KOPT-K1 (cell line): ENCODE measurements around the gene CTDNEP1.
"Not testable (repeated sequence)": the region's sequence is repeated elsewhere in the genome, so short reads cannot be mapped to it uniquely, and the experiment has no call there.

ENCODE experiments used
- H3K27ac ChIP-seq: fragments of 200-600 bp; sonication (generic); 2 replicates; pipeline ENCODE4 v1.5.1; 2016; ENCODE audit warnings: antibody characterized with exemption, mild to moderate bottlenecking, low read depth, low read length; ENCODE audit not compliant: poor library complexity, severe bottlenecking
- H3K36me3 ChIP-seq: fragments of 200-600 bp; sonication (generic); 2 replicates; pipeline ENCODE4 v1.5.1; 2017; ENCODE audit warnings: antibody characterized with exemption, mild to moderate bottlenecking, low read length, moderate library complexity; ENCODE audit not compliant: insufficient read depth
- H3K9me3 ChIP-seq: fragments of 200-600 bp; sonication (generic); 2 replicates; pipeline ENCODE4 v1.5.1; 2017; ENCODE audit warnings: antibody characterized with exemption, low read length, mild to moderate bottlenecking; ENCODE audit not compliant: insufficient read depth, poor library complexity, severe bottlenecking

CTDNEP1 gene

DNA sequence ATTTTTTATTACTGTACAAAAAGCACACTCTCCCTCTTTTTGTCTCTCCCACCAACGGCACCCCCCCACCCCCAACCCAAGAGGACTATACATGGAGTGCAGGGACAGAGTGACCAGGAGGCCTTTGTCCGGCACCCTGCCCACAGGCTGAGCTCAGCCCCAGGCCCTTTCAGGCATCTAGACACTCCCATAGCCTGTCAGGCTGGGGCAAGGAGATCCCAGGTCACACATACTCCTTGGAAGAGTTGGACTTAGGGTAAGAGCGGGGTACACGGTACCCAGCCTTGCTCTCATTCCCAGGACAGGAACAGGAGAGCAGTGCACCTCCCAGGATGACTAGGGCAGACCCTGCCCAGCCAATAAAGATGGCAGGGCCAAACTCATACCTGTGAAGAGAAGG lies 8.6 kb upstream of the CTDNEP1 start:
- peaks cover 56% of the 10 kb centered on the region for H3K36me3 ChIP-seq
- H3K9me3 ChIP-seq, result no peaks in the 10 kb centered on the region
- H3K27ac ChIP-seq, result no peak overlapping the region

- no peaks in the 10 kb centered on the region for H3K9me3 ChIP-seq
- no peak overlapping the region for H3K27ac ChIP-seq
- H3K36me3 ChIP-seq, result peaks cover 62% of the 10 kb centered on the region
Measured at GRCh38 chr17:7259555-7259889, 8.0 kb upstream of the CTDNEP1 start.

- Histone ChIP-seq H3K36me3 (peaks cover 68% of the 10 kb centered on the region), H3K27ac (no peak overlapping the region), H3K9me3 (no peaks in the 10 kb centered on the region)
Measured at GRCh38 chr17:7258731-7259554, 7.4 kb upstream of the CTDNEP1 start.

GRCh38 chr17:7256766-7257456 lies 5.4 kb upstream of the CTDNEP1 start:
- H3K27ac ChIP-seq, result no peak overlapping the region
- H3K36me3 ChIP-seq, result peaks cover 69% of the 10 kb centered on the region
- no peaks in the 10 kb centered on the region for H3K9me3 ChIP-seq

- Histone ChIP-seq H3K27ac (no peak overlapping the region), H3K9me3 (no peaks in the 10 kb centered on the region), H3K36me3 (peaks cover 57% of the 10 kb centered on the region)
Measured at GRCh38 chr17:7254511-7254910, 3.0 kb upstream of the CTDNEP1 start.

DNA sequence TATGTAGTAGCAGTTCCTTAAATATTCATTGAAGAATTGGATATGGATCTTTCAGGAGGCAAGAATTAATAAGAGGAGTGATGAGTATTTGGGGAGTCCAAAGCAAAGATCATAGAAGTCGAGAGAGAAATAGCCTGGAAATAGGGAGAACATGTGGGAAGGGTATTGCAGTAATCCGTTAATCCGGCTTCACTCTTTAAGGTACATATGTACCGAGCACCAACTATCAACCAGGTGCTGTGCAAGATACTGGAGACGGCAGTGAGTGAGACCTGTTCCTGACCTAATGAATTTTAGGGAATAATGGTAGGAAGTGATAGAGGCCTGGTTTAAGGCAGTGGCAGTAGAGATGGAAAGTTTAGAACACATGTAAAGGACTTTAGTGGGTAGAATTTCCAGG lies 1.5 kb upstream of the CTDNEP1 start:
- peak overlapping the region; percentile 98 for H3K27ac ChIP-seq
- no peaks in the 10 kb centered on the region for H3K9me3 ChIP-seq
- H3K36me3 ChIP-seq, result peaks cover 49% of the 10 kb centered on the region

- H3K9me3 ChIP-seq, result no peaks in the 10 kb centered on the region
- peak within 1 kb of the TSS; percentile 98 for H3K27ac ChIP-seq
- H3K36me3 ChIP-seq, result peaks cover 43% of the 10 kb centered on the region
Measured at GRCh38 chr17:7252176-7253043, 876 bp upstream of the CTDNEP1 start, which contains the start of gene ELP5. ELP5 (plus strand) TSS chr17:7252215; CDS start chr17:7252551, 336 bp downstream.

DNA sequence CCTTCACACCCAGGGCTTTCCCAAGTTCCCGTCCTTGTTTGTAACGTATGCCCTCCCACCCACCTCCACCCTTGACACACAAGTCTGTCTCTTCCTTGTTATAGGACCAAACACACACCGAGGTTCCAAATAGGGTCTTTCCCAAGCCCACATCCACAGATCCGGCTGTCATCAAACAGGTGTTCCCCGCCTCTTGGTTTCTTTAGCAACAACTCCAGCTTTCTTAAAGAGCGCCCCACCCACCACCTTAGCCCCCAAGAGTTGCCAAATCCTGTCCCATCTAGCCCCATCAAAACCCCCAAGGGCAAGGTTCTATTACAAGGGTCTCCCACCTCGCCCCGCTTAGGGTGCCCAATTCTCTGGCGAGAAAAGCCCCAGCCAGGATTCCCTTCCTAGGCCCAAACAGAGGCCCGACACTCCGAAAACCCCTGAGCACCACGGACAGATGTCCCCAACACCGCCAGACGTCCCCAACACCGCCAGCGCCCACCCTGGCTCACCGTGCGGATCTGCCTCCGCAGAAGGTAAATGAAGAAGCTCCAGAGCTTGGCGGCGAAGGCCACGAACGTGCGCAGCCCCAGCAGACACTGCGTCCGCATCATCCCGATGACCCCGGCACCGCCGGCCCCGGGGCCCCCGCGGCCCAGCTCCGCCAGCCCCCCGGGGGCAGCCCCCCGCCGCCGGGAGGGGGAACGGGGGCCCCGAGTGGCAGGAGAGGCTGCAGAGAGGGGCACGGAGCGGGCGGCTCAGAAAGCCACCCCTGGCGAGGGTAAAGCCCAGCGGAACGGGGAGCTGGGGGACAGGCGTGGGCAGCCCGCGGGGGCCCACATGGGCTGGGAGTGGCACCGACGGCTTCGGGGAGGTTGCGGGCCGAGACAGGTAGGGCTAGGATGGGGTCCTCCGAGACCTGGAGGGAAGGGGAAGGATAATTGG lies 573 bp downstream of the CTDNEP1 start:
- no peaks in the 10 kb centered on the region for H3K9me3 ChIP-seq
- peaks cover 43% of the 10 kb centered on the region for H3K36me3 ChIP-seq
- H3K27ac ChIP-seq, result peak overlapping the region; percentile 98

DNA sequence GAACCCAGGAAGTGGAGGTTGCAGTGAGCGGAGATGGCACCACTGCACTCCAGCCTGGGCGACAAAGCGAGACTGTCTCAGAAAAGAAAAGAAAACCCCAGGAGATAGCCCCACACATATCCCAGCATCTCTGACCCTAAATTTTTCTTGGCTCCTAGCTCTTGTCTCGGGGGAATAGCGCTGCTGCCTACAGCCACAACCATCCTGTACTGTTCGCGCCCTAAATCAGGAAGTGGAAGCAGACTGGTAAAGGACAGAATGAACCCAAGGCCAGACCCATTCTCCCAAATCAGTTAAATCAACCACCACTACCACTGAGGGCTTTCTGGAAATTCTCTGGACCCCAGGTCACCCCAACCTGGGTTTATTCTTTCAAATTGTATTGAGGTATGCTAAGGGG lies 1.7 kb downstream of the CTDNEP1 start:
- Histone ChIP-seq H3K9me3 (no peaks in the 10 kb centered on the region), H3K36me3 (peaks cover 43% of the 10 kb centered on the region), H3K27ac (peak overlapping the region; percentile 98)

DNA sequence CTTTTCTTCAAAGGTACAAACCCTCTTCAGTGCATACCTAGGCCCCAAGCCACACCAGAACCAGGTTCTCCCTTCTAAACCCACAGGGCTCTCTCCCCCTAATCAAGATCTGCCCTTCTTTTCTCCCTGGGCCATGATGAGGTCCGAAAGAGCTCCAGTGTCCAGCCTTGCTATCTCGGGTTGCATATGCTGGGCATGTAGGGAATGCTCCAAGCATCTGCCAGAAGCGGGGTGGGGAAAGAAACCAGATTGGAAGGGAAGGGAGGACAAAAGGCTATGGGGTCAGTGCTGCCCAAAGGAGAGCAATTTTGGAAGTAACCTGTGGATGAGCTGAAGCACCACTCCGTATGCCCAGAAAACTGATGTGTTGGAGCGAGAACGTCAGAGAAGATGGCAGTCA lies 2.3 kb downstream of the CTDNEP1 start:
- H3K27ac ChIP-seq, result no peak overlapping the region

DNA sequence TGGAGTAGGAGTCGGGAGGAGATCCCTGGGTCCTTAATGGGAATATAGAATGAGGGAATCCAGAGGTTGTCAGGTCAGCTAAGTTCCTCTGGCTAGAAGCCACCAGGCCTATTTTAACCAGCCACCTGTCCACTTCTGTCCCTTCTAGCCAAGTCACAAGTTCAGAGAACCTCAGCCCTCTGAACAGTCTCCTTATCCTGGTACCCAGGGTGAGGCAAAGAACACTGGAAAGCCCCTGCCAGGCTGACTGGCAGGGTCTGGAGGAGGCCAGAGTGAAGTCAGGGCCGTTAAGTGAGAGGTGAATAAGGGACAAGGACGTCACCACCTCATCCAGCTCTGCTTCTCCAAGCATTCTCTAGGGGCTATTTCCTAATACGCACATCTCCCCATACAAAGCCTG lies 2.7 kb downstream of the CTDNEP1 start:
- Histone ChIP-seq H3K36me3 (peaks cover 43% of the 10 kb centered on the region), H3K9me3 (no peaks in the 10 kb centered on the region), H3K27ac (no peak overlapping the region)

More for the DNA sequence above, 2.3 kb downstream of the CTDNEP1 start:
- Histone ChIP-seq H3K9me3 (no peaks in the 10 kb centered on the region), H3K36me3 (peaks cover 43% of the 10 kb centered on the region)

DNA sequence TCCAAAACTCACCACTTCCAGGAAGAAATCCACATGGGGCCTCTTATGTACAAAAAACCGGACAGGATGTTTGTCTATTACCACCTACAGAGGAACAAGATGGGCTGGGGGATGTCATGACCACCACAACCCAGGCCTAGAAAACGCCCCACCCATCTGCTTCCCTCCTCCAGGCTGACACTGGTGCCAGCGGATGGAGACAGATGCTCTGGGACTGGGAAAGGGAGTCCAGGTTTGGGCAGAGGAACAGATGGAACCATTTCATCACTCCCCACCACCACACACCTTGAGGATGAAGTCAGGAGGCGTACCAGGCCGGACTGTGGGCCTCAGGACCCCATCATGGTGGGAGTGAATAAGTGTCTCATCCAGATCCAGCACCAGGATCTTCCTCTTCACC lies 4.8 kb downstream of the CTDNEP1 start:
- H3K27ac ChIP-seq, result no peak overlapping the region

DNA sequence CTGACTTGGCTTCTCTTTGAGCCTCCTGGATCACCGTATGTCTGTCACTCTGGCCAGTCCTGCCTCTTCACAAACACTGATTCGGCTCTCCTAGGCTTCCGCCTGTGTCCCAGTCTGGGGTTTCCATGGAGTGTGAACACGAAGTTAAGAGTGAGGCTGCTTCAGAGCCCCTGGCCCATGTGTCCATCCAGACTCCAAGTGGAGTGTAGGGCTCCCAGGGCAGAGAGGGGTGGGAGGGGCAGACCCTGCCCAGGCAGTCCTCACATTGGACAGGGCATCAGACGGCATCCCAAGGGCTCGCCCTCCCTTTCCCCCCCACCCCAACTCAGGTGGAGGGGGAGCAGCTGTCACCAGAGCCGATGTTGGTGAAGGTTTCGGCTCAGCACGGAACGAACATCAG lies 7.7 kb downstream of the CTDNEP1 start:
- not testable (repeated sequence) for H3K27ac ChIP-seq, H3K9me3 ChIP-seq
- peaks cover 57% of the 10 kb centered on the region for H3K36me3 ChIP-seq

More for the DNA sequence above, 4.8 kb downstream of the CTDNEP1 start:
- H3K36me3 ChIP-seq, result peaks cover 50% of the 10 kb centered on the region
- H3K9me3 ChIP-seq, result no peaks in the 10 kb centered on the region

DNA sequence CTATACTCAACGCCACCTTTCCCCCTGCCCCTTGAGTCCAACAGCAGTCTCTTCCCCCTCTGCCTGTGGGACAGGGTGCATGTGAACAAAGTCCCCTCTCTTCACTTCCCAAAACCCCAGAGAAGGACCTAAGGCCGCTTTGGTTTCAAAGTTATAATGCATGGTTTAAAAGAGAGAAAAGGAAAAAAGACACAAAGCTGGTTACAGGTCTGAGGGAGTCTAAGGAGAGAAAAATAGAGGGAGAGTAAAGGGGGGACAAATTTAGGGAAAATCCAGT lies 8.1 kb downstream of the CTDNEP1 start:
- peaks cover 54% of the 10 kb centered on the region for H3K36me3 ChIP-seq
- peak overlapping the region; percentile 80 for H3K27ac ChIP-seq

More for the DNA sequence above, 8.1 kb downstream of the CTDNEP1 start:
- no peaks in the 10 kb centered on the region for H3K9me3 ChIP-seq
